SK-N-SH treated with all-trans-retinoic acid at 6 μM for 48 hours (cell line): ENCODE measurements around the gene RUNX3.

Source experiments
- OSR1 ChIP-seq: fragments of 250-450 bp; sonication (Bioruptor Pico); IDR thresholded peaks from 2 replicates; pipeline ENCODE4 v1.8.0; 2022; ENCODE audit warnings: moderate library complexity, mild to moderate bottlenecking, inconsistent platforms
- ZC3H10 ChIP-seq: fragments of 250-450 bp; sonication (Bioruptor Pico); IDR thresholded peaks from 2 replicates; pipeline ENCODE4 v1.5.1; 2021; ENCODE audit warnings: mild to moderate bottlenecking, moderate library complexity
- TF ChIP-seq, protein P1 (sequence below): fragments of 250-450 bp; sonication (Bioruptor Pico); IDR thresholded peaks from 2 replicates; pipeline ENCODE4 v1.8.0; 2020; ENCODE audit warnings: mild to moderate bottlenecking, moderate library complexity, borderline replicate concordance
- TF ChIP-seq, protein P2 (sequence below): fragments of 250-450 bp; sonication (Bioruptor Pico); IDR thresholded peaks from 2 replicates; pipeline ENCODE4 v1.5.1; 2020; ENCODE audit warnings: low read depth, mild to moderate bottlenecking, moderate library complexity

DNA sequence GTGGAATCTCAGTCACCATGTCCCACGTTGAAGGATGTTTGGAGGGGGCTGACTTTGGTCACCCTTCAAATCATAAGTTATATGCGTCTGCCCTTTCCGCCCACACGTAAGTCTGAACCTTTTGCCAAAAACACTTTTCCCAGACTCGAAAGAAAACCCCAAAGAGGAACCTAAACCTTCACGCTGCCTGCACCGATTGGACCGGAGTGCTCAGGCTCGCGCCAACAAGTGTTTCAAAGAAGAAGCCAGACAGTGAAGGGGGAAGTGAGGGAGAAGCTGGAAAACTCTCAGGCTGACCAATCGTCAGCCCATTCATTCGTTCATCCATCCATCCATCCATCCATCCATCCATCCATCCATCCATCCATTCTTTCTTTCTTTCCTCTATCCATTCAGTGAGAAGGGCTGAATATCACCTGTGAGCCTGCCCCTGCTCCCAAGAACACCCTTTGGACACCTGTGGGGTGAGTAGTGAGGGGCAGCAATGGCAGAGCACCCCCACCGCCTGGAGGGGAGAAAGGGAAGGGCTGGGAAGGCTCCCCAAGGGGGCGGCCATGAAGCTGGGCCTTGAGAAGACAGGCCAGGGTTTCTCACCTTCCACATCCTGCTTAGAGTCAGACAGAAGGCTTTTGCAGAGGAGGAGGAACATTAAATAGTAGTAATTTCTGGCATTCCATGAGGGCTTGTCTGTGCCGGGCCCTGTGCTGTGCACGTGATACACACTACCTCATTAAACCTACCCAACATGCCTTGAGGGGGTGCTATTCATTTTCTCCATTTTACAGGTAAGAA is 27.1 kb upstream of the RUNX3 start:
- TF ChIP-seq, protein P1, sequence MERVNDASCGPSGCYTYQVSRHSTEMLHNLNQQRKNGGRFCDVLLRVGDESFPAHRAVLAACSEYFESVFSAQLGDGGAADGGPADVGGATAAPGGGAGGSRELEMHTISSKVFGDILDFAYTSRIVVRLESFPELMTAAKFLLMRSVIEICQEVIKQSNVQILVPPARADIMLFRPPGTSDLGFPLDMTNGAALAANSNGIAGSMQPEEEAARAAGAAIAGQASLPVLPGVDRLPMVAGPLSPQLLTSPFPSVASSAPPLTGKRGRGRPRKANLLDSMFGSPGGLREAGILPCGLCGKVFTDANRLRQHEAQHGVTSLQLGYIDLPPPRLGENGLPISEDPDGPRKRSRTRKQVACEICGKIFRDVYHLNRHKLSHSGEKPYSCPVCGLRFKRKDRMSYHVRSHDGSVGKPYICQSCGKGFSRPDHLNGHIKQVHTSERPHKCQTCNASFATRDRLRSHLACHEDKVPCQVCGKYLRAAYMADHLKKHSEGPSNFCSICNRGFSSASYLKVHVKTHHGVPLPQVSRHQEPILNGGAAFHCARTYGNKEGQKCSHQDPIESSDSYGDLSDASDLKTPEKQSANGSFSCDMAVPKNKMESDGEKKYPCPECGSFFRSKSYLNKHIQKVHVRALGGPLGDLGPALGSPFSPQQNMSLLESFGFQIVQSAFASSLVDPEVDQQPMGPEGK (CRISPR knock-in tag): no peak
- TF ChIP-seq ZC3H10 (CRISPR knock-in tag) (no peak), OSR1 (CRISPR knock-in tag) (no peak)
- TF ChIP-seq, protein P2, sequence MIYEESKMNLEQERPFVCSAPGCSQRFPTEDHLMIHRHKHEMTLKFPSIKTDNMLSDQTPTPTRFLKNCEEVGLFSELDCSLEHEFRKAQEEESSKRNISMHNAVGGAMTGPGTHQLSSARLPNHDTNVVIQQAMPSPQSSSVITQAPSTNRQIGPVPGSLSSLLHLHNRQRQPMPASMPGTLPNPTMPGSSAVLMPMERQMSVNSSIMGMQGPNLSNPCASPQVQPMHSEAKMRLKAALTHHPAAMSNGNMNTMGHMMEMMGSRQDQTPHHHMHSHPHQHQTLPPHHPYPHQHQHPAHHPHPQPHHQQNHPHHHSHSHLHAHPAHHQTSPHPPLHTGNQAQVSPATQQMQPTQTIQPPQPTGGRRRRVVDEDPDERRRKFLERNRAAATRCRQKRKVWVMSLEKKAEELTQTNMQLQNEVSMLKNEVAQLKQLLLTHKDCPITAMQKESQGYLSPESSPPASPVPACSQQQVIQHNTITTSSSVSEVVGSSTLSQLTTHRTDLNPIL (CRISPR knock-in tag): no peak
